Suprapubic skin (tissue), 3 donors: ENCODE measurements around the gene TMEM147.

ENCODE experiments used
- POLR2A ChIP-seq, 2 donors: fragments of 450-650 bp; IDR thresholded peaks; one replicate each; pipeline ENCODE4 v1.6.1; 2017; ENCODE audit warnings: antibody characterized with exemption in 2 of 2, mild to moderate bottlenecking in 2 of 2, moderate library complexity in 2 of 2
- TF ChIP-seq, protein P1 (sequence below), 2 donors: fragments of 200-600 bp in 1 of 2; fragments of 450-650 bp in 1 of 2; sonication (generic) in 1 of 2; IDR thresholded peaks; one replicate each; pipeline ENCODE4 v1.5.1; 2016 to 2019; ENCODE audit warnings: antibody characterized with exemption in 2 of 2, mild to moderate bottlenecking in 1 of 2, moderate library complexity in 1 of 2

DNA sequence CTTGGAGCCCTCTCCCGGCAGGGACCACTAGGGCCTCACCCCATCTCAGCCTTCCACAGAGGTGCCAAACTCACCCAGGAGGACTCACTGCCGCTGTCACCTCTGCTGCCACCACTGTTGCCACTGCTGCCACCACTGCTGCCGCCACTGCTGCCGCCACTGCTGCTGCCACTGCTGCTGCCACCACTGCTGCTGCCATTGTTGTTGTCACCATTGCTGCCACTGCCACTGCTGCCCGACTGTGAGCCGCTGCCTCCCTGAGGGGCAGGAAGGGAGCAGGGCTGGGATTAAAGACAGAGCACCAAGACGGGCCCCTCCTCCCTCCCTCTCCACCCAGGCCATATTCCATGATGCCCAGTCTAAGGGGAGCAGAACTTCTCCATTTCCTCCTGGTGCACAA, 34.1 kb upstream of the TMEM147 start:
- TF ChIP-seq, protein P1, sequence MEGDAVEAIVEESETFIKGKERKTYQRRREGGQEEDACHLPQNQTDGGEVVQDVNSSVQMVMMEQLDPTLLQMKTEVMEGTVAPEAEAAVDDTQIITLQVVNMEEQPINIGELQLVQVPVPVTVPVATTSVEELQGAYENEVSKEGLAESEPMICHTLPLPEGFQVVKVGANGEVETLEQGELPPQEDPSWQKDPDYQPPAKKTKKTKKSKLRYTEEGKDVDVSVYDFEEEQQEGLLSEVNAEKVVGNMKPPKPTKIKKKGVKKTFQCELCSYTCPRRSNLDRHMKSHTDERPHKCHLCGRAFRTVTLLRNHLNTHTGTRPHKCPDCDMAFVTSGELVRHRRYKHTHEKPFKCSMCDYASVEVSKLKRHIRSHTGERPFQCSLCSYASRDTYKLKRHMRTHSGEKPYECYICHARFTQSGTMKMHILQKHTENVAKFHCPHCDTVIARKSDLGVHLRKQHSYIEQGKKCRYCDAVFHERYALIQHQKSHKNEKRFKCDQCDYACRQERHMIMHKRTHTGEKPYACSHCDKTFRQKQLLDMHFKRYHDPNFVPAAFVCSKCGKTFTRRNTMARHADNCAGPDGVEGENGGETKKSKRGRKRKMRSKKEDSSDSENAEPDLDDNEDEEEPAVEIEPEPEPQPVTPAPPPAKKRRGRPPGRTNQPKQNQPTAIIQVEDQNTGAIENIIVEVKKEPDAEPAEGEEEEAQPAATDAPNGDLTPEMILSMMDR (IDR thresholded peaks at IDR 0.05): no peak
- no peak for TF ChIP-seq POLR2A (IDR thresholded peaks at IDR 0.05)
